HG02852 (cell line): Measurements from ENCODE around the gene RUNX3.
"Not testable (repeated sequence)": the region's sequence is repeated elsewhere in the genome, so short reads cannot be mapped to it uniquely, and the experiment has no call there.

Experiments used
- ATAC-seq: cut with Tn5 transposase; IDR thresholded peaks from one replicate; pipeline ENCODE4 v1.9.1; 2021; ENCODE audit warnings: mild to moderate bottlenecking, moderate library complexity; ENCODE audit not compliant: unreplicated experiment

RUNX3 gene

GRCh38 chr1:24930260-24931145 lies at the start of gene RUNX3:
Gene RUNX3 (minus strand): TSS chr1:24930276. CDS start chr1:24929868, 408 bp downstream.
- ATAC-seq: peak; percentile 66

GRCh38 chr1:24979232-24979631 lies 49.2 kb upstream of the RUNX3 start:
- ATAC-seq: not testable (repeated sequence)

GRCh38 chr1:24978383-24979032 lies 48.4 kb upstream of the RUNX3 start:
- no peak for ATAC-seq

GRCh38 chr1:24975391-24975790 lies 45.3 kb upstream of the RUNX3 start:
- ATAC-seq: no peak

DNA sequence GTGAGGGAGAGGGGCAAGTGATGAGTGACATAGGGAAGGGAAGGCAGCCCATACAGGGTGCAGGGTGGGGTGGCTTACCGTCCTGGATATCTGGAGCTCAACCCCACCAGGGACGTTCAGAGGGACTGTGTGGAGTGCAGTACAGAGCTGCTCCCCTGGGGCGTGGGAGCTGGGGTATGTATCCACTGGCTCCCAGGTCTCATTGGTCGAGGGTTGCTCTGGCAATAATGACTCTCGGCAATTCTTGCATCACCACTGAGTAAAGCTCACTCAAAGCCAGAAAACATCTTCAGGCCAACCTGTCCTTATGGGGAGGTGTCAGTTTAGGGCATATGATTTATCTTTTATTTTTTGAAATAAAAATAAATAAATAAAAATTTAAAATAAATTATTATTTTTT lies 43.2 kb upstream of the RUNX3 start:
- no peak for ATAC-seq

DNA sequence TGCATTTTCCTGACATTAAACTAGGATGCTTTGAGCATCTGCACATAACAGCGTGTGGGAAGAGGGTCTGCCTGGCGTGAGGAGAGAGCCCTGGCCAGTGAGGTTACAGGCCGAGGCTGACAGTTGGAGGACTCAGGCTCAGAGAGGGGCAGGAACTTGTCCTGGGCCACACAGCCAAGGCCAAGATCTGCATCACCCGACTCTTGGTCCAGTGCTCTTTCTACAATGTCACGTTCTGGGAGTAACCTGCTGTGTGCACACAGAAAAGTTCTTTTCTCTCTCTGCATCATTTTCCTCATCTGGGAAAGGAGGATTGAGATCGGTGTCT lies 42.8 kb upstream of the RUNX3 start:
- no peak for ATAC-seq

DNA sequence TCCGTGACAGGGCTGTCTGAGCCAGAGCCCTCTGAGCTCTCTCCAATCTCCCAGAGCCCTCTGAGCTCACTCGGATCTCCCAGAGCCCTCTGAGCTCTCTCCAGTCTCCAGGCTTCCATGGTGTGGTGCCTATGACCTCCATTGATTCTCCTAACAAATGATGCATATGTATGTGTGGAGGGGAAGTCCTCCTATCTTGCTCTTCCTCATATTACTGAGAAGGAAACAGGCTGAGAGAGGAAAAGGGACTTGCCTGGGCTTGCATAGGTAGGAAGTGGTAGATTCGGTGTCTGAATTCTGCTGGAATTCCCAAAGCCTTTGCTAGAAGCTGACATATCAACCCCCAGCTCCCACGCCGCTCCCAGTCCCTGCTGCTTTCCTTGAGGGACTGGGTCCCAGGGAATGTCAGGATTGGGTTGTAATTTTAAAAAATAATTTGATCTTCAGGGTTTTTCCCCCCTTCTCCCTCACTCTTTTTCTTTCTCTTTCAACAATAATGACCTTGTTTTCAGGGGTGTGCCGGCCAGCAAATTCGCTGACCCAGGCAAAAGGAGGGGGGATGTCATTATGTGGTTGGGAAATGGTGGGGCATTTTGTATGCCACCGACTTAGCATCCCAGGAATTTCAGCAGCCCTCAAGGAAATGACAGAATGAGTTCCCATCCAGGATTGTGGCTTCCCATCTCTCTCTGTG lies 42.3 kb upstream of the RUNX3 start:
- no peak for ATAC-seq

DNA sequence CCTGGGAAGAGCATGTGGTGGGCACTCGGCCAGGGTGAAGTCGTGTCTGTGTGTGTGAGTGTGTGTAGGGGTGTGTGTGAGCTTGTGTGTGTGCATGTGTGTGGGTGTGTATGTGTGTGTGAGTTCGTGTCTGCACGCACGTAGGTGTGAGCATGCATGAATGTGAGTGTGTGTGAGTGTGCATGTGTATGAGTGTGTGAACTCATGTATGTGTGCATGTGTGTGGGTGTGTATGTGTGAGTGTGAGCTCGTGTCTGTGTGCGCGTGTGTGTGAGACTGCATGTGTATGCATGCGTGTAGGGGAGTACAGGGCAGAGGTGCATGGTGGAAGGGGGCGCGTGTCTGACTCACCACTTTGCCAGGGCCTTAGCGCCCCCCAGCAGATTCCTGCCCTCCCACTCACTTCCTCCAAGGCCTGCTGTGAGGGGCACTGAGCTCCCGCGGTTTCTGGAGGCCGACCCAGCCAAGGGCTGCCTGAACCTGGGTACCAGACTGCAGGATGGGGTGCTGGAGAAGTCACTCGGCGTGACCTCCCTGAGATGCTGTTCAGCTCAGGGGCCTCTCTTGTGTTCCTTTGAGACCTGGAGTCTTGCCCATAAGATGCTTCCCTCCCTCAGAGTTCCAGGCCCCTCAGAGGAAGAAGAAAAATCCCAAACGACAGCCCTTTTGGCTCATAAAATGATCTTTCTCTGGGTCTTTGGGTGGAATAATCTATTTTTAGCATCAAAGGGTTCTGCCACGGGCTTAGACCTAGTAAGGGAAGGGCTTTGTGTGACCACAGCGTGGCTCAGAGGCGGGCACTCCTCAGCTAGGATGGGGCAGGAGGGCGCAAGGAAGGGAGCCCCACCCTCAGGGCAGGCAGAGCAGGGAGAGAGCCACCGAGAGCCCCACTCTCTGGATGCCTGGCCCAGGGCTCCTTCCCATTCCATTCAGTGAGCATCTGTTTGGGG lies 41.1 kb upstream of the RUNX3 start:
- no peak for ATAC-seq

- ATAC-seq: no peak
Observed at GRCh38 chr1:24970399-24970753, 40.3 kb upstream of the RUNX3 start.

DNA sequence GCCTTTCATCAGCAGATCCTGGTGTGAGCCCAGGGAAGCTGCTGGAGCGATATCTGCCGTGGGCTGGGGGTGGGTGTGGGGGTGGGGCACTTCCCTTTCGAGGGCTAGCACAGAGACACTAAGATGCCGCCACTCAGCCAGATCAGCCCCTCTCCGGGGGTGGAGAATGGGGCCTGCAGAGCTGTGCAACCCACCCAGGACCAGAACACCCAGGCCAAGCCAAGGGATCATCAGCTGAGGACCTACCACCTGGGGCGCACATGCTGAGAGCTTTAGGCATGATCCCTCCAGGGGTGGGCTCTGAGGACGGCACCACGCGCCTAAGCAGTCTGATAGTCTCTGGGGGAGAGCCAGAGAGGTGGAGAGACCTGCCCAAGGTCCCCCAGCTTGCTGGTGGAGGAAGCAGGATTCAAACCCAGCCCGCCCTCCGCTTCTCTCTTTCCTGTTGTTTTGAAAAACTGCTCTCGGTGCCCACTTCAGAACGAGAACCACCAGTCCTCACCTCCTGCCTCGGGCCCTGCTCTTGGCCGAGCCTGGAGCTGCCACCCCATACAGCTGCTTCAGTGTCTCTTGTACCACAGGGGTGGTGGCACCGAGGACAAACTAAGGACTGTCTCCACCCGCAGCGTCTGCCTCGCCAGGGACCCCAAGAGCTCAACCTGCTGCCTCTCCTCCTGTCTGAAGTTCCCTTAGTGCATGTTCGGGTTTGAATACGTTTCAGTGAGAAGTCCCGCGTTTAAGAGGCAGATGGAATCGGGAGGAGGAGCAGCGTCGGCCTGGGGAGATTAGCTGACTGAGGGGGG lies 39.7 kb upstream of the RUNX3 start:
- ATAC-seq: no peak

- ATAC-seq: no peak
Observed at GRCh38 chr1:24968941-24969585, 39.0 kb upstream of the RUNX3 start.

- ATAC-seq: no peak
Observed at GRCh38 chr1:24967962-24968361, 37.9 kb upstream of the RUNX3 start.

DNA sequence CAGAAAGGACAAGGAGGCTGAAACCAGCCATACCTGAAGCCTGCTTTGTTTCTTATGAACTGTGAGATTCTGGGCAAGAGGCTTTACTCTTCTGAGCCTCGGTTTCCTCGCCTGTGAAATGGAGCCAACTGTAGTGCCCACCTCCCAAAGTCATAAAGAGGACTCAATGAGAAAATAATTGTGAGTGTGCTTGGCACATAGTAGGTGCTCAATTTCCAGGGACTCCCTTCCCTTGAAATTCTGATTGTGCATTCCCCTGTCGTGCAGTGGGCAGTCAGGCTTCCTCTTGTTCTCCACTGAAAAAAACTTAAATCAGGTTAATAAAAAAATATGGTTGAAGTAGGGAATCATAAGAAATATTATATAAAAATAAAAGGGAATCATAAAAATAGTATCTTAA lies 37.5 kb upstream of the RUNX3 start:
- no peak for ATAC-seq

- ATAC-seq: no peak
Observed at GRCh38 chr1:24966724-24967346, 36.8 kb upstream of the RUNX3 start.

DNA sequence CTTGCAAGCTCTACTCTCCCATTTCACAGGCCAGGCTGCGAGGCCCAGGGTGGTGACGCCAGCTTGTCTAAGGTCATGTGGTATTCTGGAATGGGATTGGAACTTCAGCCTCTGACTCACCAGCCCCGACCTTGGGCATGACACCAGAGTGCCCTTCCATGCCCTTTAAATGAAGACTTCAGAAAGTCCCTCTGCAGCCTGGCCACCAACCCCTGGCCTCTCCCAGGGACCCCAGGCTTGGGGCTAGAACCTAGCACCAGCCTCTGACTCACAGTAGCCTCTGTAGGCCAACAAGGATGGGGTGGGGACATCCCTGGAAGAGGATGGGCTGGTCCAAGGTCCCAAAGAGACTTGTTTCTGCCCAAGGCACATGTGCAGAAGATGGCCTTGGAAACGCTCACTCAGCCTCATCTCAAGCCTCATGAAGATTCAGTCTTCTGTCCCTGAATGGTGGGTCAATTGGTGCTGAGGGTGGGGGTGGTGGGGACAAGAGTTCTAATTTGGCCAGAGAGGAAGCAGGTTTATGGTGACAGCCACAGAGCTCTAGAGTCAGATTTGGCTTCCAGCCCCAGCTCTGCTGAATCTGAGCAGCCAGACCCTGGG lies 36.1 kb upstream of the RUNX3 start:
- no peak for ATAC-seq

DNA sequence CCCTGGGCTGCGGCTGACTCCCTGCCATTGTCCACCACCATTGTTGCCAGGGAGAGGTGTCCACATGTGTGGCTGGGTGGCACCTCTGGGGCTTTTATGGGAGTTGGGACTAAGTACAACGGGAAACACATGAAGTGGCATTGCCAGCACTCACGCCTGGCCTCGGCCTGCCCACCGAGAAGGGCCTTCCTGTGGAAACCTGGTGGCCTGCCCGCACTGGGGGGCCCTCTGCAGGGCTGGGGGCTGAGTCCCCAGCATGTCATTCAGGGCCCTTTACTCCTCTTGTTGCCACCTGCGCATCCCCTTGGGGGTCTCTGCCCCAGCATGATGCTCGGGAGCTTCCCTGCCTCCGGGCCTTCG lies 35.5 kb upstream of the RUNX3 start:
- ATAC-seq: no peak

DNA sequence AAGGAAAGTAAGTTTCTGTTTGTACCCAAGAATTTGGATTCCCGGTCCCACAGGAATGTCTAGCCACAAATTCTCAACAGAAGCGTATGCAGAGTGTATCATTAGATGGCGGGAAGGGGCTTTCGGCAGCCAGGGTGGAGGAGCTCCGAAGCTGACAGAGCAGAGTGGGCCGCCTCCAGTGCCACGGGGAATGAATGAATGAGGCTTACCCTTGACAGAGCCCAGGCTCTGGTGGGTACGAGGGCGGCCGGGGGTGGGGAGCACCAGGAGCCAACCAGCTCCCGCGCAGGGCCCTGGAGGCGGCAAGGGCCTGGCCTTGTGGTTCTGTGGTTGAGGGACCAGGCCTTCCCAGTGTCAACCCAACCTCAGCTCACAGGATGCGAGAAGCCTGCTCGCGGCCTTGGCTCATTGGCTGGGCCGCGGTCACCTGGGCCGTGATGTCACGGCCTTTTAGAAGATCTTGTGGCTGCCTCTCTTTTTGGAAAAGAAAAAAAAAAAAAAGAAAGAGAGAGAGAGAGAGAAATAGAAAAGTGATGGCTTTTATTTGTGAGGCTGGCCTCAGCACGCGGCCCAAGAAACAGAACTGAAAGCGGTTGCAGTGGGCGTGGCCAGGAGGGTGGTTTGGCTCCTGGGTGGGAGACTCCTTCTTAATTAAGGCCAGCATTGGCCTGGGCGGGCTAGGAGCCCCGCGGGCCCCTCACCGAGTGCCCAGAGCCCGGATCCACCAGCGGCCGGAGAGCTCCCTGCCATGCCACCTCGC lies 34.9 kb upstream of the RUNX3 start:
- ATAC-seq: peak; percentile 84
